HCT116 (cell line): ENCODE measurements around the gene GPALPP1. TPM values are rescaled to one million over a fixed set of nuclear protein-coding genes. Genes with fewer than 3 reads are reported as not detected.
A peak's percentile ranks its signal among the peaks of the same experiment; 100 is the strongest.

ENCODE experiments used
- ATAC-seq: fragments of 200-7000 bp; cut with Tn5 transposase; 2 replicates; pipeline ENCODE4 v1.9.1; 2020; ENCODE audit warnings: mild to moderate bottlenecking, moderate library complexity
- BruUV-seq: library from RNA; stranded (reverse); fragments of 400-500 nt; replicated peaks from 2 replicates; lab custom pipeline; 2021; lab: Mats Ljungman, UMichigan
- CTCF ChIA-PET: fragments of 300-600 bp; sonication (Branson Sonifier 250); formaldehyde crosslinking; loops from one replicate; lab custom pipeline; 2021; ENCODE audit warnings: antibody characterized with exemption; lab: Charles Lee
- POLR2A ChIA-PET: fragments of 300-600, 350-600 bp; sonication (Branson Sonifier 250); formaldehyde crosslinking; loops from one replicate; lab custom pipeline; 2021; ENCODE audit warnings: antibody characterized with exemption; lab: Charles Lee
- RAD21 ChIA-PET, 2 experiments: fragments of 300-600 bp; sonication (Branson Sonifier 250); formaldehyde crosslinking; loops; one replicate each; lab custom pipeline; 2023; ENCODE audit warnings: low total read pairs in 2 of 2; ENCODE audit not compliant: uncharacterized antibody in 2 of 2, unreplicated experiment in 2 of 2, low non-redundant PET in 1 of 2; lab: Charles Lee
- DNase-seq: peaks from one replicate; pipeline ENCODE4 v3.0.0-alpha.2; 2010; ENCODE audit warnings: low read depth, low spot score
- H2AFZ ChIP-seq: fragments of 200-600 bp; shearing (Covaris generic), sonication (generic); 2 replicates; pipeline ENCODE4 v1.6.1; 2017; ENCODE audit warnings: low read depth, mixed run types, mixed read lengths, antibody characterized with exemption, low read length; ENCODE audit not compliant: poor library complexity, severe bottlenecking
- H3K27ac ChIP-seq: 2 replicates; pipeline ENCODE4 v1.5.1; 2012; ENCODE audit warnings: low read depth, low read length
- H3K27me3 ChIP-seq: fragments of 200-600 bp; sonication (generic); 2 replicates; pipeline ENCODE4 v1.6.1; 2016; ENCODE audit warnings: mixed run types, low read length, mixed read lengths; ENCODE audit not compliant: insufficient read depth
- H3K36me3 ChIP-seq, 2 experiments: fragments of 200-500 bp in 1 of 2; fragments of 200-600 bp in 1 of 2; sonication (Bioruptor generic) in 1 of 2; sonication (generic) in 1 of 2; 2 replicates each; pipeline versions ENCODE4 v1.5.1 to v1.6.1; 2014 to 2016; ENCODE audit warnings: low read length in 2 of 2, inconsistent platforms in 1 of 2, mixed read lengths in 1 of 2, mixed run types in 1 of 2; ENCODE audit not compliant: insufficient read depth in 2 of 2, control insufficient read depth in 1 of 2
- H3K4me1 ChIP-seq, 2 experiments: fragments of 200-600 bp in 1 of 2; sonication (generic) in 1 of 2; 2 replicates each; pipeline versions ENCODE4 v1.5.1 to v1.6.1; 2012 to 2017; ENCODE audit warnings: low read length in 2 of 2, inconsistent platforms in 1 of 2, mild to moderate bottlenecking in 1 of 2, mixed read lengths in 1 of 2, mixed run types in 1 of 2, moderate library complexity in 1 of 2; ENCODE audit not compliant: insufficient read depth in 2 of 2, control insufficient read depth in 1 of 2
- H3K4me2 ChIP-seq: fragments of 200-600 bp; sonication (generic); 2 replicates; pipeline ENCODE4 v1.6.1; 2017; ENCODE audit warnings: mixed run types, low read length, mixed read lengths
- H3K4me3 ChIP-seq, 2 experiments: fragments of 200-600 bp in 1 of 2; sonication (generic) in 1 of 2; replicated peaks in 1 of 2; 2 replicates each; pipeline ENCODE4 v1.5.1; 2011 to 2016; ENCODE audit warnings: low read length in 2 of 2, control low read depth in 1 of 2, low read depth in 1 of 2, mild to moderate bottlenecking in 1 of 2, mixed read lengths in 1 of 2, mixed run types in 1 of 2
- H3K79me2 ChIP-seq: fragments of 200-600 bp; sonication (generic); 2 replicates; pipeline ENCODE4 v1.6.1; 2017; ENCODE audit warnings: mild to moderate bottlenecking, mixed run types, low read length, moderate library complexity, mixed read lengths; ENCODE audit not compliant: insufficient read depth
- H3K9ac ChIP-seq: fragments of 200-600 bp; sonication (generic); 2 replicates; pipeline ENCODE4 v1.6.1; 2016; ENCODE audit warnings: low read length, mixed read lengths
- H3K9me2 ChIP-seq: fragments of 200-600 bp; sonication (generic), shearing (Covaris generic); 2 replicates; pipeline ENCODE4 v1.6.1; 2017; ENCODE audit warnings: mixed run types, mild to moderate bottlenecking, moderate library complexity; ENCODE audit not compliant: insufficient read depth
- H3K9me3 ChIP-seq, 2 experiments: fragments of 200-500 bp in 1 of 2; fragments of 200-600 bp in 1 of 2; sonication (Bioruptor generic) in 1 of 2; sonication (generic) in 1 of 2; 2 replicates each; pipeline ENCODE4 v1.6.1; 2014 to 2017; ENCODE audit warnings: low read length in 2 of 2, mixed read lengths in 2 of 2, inconsistent platforms in 1 of 2, low read depth in 1 of 2, mild to moderate bottlenecking in 1 of 2, mixed run types in 1 of 2, moderate library complexity in 1 of 2; ENCODE audit not compliant: control insufficient read depth in 1 of 2, insufficient read depth in 1 of 2
- H4K20me1 ChIP-seq: fragments of 200-600 bp; sonication (generic), shearing (Covaris generic); 2 replicates; pipeline ENCODE4 v1.6.1; 2017; ENCODE audit warnings: mixed run types, mild to moderate bottlenecking, moderate library complexity; ENCODE audit not compliant: insufficient read depth
- ATF3 ChIP-seq: IDR thresholded peaks from 2 replicates; pipeline ENCODE4 v1.6.1; 2012
- CBX3 ChIP-seq: IDR thresholded peaks from 2 replicates; pipeline ENCODE4 v1.6.1; 2012; ENCODE audit warnings: low read depth
- CEBPB ChIP-seq: IDR thresholded peaks from 2 replicates; pipeline ENCODE4 v1.6.1; 2012; ENCODE audit warnings: low read depth
- EGR1 ChIP-seq: IDR thresholded peaks from 2 replicates; pipeline ENCODE4 v1.6.1; 2012; ENCODE audit warnings: low read depth
- ELF1 ChIP-seq: IDR thresholded peaks from 2 replicates; pipeline ENCODE4 v1.6.1; 2012; ENCODE audit warnings: low read depth, borderline replicate concordance
- EZH2 ChIP-seq: fragments of 200-600 bp; sonication (generic); IDR thresholded peaks from 2 replicates; pipeline ENCODE4 v1.6.1; 2017; ENCODE audit warnings: antibody characterized with exemption, mixed run types
- EZH2phosphoT487 ChIP-seq: fragments of 200-600 bp; IDR thresholded peaks from 2 replicates; pipeline ENCODE4 v1.6.1; 2018; ENCODE audit warnings: antibody characterized with exemption, borderline replicate concordance
- FOSL1 ChIP-seq: IDR thresholded peaks from 2 replicates; pipeline ENCODE4 v1.6.1; 2012; ENCODE audit warnings: low read depth
- JUND ChIP-seq: IDR thresholded peaks from 2 replicates; pipeline ENCODE4 v1.6.1; 2012
- MAX ChIP-seq: IDR thresholded peaks from 2 replicates; pipeline ENCODE4 v1.6.1; 2012
- RAD21 ChIP-seq: IDR thresholded peaks from 2 replicates; pipeline ENCODE4 v1.6.1; 2012; ENCODE audit warnings: low read depth, mild to moderate bottlenecking
- SIN3A ChIP-seq: IDR thresholded peaks from 2 replicates; pipeline ENCODE4 v1.6.1; 2012; ENCODE audit warnings: low read depth
- TCF7L2 ChIP-seq: IDR thresholded peaks from 2 replicates; pipeline ENCODE4 v1.7.0; 2011; ENCODE audit warnings: borderline replicate concordance, inconsistent platforms; ENCODE audit not compliant: insufficient read depth, insufficient read length; ENCODE audit errors: extremely low read depth
- ZFX ChIP-seq: fragments of 450-650 bp; IDR thresholded peaks from 2 replicates; pipeline ENCODE4 v1.6.1; 2017
- ZNF274 ChIP-seq: fragments of 200-500 bp; sonication (Bioruptor generic); IDR thresholded peaks from 2 replicates; pipeline ENCODE4 v1.6.1; 2014; ENCODE audit warnings: mild to moderate bottlenecking, low read depth, low read length, inconsistent platforms
- intact Hi-C: fragments of 100-400 bp; cut with micrococcal nuclease; formaldehyde crosslinking; loops from 2 replicates; pipeline ENCODE4 v1.10.0; 2022
- total RNA-seq: library from RNA; stranded (reverse); gene quantifications from one replicate; pipeline ENCODE4 v1.2.1, GENCODE V29; 2021; ENCODE audit not compliant: unreplicated experiment
- TF ChIP-seq, protein P1 (sequence below): IDR thresholded peaks from 2 replicates; pipeline ENCODE4 v1.6.1; 2012; ENCODE audit warnings: low read depth

Gene GPALPP1
- total RNA-seq, 1 experiment from 2014 or later = 21.3 TPM

- peak; percentile 72 for ATAC-seq
- ChIA-PET CTCF (no interaction called here), RAD21 (interaction anchor here in 1 of 2 experiments (0.6 kb wide), 1 partner anchor 220 kb away, joined by 3 read pairs; no protein-coding TSS in a partner anchor), POLR2A (no interaction called here)
- Histone ChIP-seq H3K4me3 (no peak overlapping the region), H3K4me1 (peaks cover 0 to 5% of the 10 kb centered on the region in 2 experiments; a peak in 2 of 4 replicates), H3K27me3 (no peaks in the 10 kb centered on the region), H3K36me3 (no peaks in the 10 kb centered on the region), H4K20me1 (no peaks in the 10 kb centered on the region), H3K9ac (no peak overlapping the region)
- intact Hi-C loops = no loop called here
- TF ChIP-seq CEBPB (no peak), TCF7L2 (no peak), ATF3 (no peak), RAD21 (no peak), EZH2phosphoT487 (no peak), MAX (no peak), EZH2 (no peak), JUND (no peak), CBX3 (no peak), FOSL1 (no peak), ZFX (no peak), SIN3A (no peak), ZNF274 (no peak), EGR1 (no peak), ELF1 (no peak)
- TF ChIP-seq, protein P1, sequence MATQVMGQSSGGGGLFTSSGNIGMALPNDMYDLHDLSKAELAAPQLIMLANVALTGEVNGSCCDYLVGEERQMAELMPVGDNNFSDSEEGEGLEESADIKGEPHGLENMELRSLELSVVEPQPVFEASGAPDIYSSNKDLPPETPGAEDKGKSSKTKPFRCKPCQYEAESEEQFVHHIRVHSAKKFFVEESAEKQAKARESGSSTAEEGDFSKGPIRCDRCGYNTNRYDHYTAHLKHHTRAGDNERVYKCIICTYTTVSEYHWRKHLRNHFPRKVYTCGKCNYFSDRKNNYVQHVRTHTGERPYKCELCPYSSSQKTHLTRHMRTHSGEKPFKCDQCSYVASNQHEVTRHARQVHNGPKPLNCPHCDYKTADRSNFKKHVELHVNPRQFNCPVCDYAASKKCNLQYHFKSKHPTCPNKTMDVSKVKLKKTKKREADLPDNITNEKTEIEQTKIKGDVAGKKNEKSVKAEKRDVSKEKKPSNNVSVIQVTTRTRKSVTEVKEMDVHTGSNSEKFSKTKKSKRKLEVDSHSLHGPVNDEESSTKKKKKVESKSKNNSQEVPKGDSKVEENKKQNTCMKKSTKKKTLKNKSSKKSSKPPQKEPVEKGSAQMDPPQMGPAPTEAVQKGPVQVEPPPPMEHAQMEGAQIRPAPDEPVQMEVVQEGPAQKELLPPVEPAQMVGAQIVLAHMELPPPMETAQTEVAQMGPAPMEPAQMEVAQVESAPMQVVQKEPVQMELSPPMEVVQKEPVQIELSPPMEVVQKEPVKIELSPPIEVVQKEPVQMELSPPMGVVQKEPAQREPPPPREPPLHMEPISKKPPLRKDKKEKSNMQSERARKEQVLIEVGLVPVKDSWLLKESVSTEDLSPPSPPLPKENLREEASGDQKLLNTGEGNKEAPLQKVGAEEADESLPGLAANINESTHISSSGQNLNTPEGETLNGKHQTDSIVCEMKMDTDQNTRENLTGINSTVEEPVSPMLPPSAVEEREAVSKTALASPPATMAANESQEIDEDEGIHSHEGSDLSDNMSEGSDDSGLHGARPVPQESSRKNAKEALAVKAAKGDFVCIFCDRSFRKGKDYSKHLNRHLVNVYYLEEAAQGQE = no peak
- TF ChIP-seq, all 23 proteins: peak for 0
- Histone ChIP-seq H3K9me2 (no peaks in the 10 kb centered on the region), H3K9me3 (no peaks in the 10 kb centered on the region), H3K4me2 (peak overlapping the region; percentile 15; the same call in 1 of the 2 replicates), H3K79me2 (no peaks in the 10 kb centered on the region), H2AFZ (peak overlapping the region; percentile 77), H3K27ac (no peak overlapping the region)
- peak; percentile 7 for DNase-seq
- BruUV-seq = no TSS peak
These were observed 84.5 kb downstream of the GPALPP1 start for GRCh38 chr13:45073809-45074208.
